Glomerular visceral epithelial cell (primary cell): ENCODE measurements around the gene DNAH8.

Experiments
- DNase-seq: peaks from one replicate; pipeline ENCODE4 v3.0.0-alpha.2; 2016; ENCODE audit errors: extremely low spot score

DNAH8 gene

GRCh38 chr6:39072830-39073229, 357.7 kb downstream of the DNAH8 start:
- DNase-seq: no peak

- DNase-seq: no peak
Measured at GRCh38 chr6:39073471-39074355, 358.6 kb downstream of the DNAH8 start.

DNA sequence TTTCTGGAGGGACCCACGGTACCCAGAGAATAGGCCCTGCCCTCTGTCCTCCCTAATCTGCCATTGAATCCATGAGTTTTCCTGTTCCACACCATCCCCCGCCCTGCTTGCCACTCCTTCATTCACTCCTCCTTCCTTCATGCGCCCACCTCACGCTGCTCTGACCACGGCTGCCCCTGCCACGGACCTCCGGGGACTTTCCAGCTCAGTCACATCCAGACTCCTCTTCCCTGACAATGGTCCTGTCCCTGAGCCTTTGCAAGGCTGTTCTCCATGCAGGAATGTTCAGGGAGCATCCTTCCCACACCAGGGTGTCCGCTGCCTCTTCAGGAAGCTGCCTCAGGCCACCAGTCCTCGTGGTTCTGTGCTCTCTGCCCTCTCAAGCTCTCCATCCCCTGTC, 359.4 kb downstream of the DNAH8 start:
- no peak for DNase-seq

DNA sequence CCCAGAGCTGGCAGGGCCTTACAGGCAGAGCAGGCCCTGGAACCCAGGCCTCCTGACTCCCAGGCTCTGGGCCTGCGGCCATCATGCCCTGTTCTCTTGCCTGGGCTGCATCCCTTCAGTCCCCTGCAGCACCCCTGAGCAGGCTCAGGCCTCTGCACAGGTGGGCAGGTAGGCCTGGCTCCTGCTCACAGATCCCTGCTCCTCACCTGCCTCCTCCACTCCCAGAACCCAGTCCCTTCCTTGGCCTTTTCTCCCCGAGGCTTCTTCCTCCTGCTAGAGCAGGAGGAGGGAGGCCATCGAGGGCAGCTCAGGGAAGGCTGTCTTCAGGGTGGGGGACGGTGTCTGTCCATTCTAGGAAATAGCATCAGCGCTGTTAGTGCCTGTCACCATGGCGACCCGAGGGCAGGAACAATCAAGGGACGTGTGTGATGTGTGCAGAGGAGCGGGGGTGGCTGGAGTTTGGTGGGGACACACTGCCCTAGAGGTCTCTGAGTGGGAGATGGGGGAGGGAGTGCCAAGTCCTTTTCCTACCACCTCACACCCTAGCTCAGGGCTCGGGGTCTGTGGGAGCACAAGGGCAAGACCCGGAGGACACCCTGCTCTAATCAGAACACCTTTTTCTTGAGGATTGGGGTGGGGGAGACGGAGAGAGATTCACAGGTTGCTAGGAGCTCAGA, 360.0 kb downstream of the DNAH8 start:
- no peak for DNase-seq

DNA sequence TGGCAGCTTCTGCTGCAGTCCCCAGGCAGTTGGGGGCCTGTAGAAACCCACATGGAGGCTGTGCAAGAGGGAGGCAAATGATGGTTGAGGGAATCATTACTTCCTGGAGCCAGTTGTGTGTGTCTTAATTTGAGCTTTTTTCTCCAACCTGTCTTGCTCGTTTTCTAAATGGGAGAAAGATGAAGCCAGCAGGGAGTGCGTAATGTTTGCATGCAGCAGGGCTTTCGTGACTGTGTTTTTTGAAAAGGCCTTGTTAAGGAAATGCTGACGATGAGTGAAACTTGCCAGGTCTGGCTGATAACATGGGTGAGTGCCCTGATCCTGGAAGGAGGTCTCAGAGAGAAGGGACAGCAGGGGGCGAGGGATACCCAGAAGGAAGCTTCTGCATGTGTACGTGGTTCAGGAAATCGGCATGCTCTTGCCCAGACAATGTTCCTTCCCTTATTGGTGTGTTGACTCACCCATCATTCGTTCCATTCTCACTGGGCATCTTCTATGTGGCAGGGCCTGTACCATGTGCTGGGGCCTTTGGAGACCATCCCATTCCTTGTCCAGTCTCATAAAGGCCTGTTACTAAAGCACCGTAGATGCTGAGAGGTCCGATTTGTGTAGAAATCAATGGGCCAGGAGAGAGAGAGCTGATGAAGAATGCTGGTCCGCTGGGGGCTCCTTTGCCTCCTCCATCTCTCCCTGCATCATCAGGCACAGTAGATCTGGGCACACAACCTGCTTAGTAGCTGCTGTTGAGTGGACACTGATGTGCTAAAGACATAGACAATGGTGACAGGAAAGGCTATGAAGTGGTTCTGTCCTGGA, 360.9 kb downstream of the DNAH8 start:
- no peak for DNase-seq

DNA sequence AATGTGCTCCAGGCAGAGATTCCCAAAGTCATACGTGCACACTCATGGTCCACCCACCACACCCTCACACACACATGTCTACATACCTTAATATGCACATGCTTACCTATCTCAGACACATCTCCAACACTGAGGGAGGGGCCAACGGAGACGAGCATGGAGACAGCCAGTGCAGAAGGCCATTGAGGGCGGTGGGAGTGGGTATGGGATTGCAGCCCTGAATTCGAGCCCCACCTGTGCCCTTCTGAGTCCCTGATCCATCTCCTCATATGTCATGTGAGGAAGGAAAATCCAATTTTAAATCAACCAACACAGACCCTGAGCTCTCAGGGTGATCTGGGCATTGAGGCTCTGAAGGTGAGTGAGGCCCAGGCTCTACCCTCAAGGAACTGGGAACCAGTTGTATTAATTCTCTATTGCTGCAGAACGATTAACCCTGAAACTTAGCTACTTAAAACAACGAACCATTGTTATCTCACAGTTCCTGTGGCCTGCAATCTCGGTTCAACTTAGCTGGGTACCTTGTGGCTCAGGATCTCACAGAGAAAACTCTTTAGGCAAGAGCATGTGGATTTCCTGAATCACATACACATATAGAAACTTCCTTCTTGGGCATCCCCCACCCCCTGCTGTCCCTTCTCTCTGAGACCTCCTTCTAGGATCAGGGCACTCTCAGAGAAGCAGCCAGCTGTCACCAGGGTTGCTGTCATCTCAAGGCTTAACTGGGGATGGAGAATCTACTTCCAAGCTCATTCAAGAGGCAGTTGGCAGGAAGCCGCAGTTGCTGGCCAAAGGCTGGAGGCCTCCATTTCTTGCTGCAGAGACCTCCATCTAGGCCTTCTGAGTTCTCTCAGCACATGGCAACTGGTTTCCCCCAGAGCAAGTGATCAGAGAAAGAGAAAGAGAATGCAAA, 361.8 kb downstream of the DNAH8 start:
- DNase-seq: no peak

DNA sequence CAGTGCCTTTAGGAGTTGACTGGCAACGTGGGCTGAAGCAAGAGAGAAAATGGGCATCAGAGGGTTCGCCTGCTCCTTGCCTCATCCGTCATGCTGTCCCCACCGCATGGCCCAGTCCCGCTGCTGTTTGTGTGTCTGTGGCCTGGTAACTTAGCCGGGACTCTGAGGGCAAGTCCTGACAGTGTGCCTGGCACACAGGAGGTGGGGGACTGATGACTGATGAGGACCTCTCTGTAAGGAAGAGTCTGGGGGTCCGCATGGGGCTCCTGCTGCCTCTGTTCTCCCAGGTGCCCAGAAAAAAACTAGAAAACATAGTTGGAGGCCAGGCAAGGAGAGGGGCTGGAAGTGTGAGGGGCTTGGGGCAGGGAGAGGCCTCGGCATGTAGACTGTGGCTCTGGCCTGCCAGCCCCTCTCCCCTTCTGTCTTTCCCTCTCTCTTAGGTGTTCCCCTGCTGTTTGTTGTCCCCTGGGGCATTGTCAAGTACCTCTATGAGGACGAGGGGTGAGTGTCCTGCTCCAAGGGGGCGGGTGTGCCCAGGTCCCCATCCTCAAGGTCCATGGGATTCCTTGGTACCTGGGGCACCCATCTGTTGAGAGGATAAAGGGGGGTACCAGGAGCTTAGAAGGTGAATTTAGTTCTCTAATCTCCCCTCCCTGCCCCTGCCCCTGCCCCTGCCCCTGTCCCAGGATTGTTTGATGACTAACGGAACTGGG, 362.9 kb downstream of the DNAH8 start:
- DNase-seq: no peak

- no peak for DNase-seq
Measured at GRCh38 chr6:39078695-39079094, 363.6 kb downstream of the DNAH8 start.

GRCh38 chr6:39079197-39080125, 364.4 kb downstream of the DNAH8 start:
- DNase-seq: no peak
